ENCODE measurements around the gene SERAC1.
A peak's percentile ranks its signal among the peaks of the same experiment; 100 is the strongest.

SERAC1 gene

GRCh38 chr6:158068893-158069799, 98.9 kb downstream of the SERAC1 start:
- H3K4me1 ChIP-seq (ENCODE audit: control insufficient read depth, insufficient read depth, low read length, poor library complexity, severe bottlenecking) = peaks cover 29% of the 10 kb centered on the region
- no peaks in the 10 kb centered on the region for H3K9me3 ChIP-seq (ENCODE audit: control insufficient read depth, low read length)
- H3K27ac ChIP-seq (ENCODE audit: low read depth, low read length, severe bottlenecking) = no peak overlapping the region
- H3K4me3 ChIP-seq (ENCODE audit: extremely low read depth, insufficient read depth, low read length, poor library complexity, severe bottlenecking) = no peak overlapping the region
- H3K36me3 ChIP-seq (ENCODE audit: control insufficient read depth, insufficient read depth, low read length) = peaks cover 69% of the 10 kb centered on the region
- WGBS, 2 experiments (ENCODE audit: insufficient coverage in 2 of 2) = 84 to 90% methylated on average over 6 to 9 of the region's 14 CpGs

- peaks cover 29% of the 10 kb centered on the region for H3K4me1 ChIP-seq (ENCODE audit: control insufficient read depth, insufficient read depth, low read length, poor library complexity, severe bottlenecking)
- no peaks in the 10 kb centered on the region for H3K9me3 ChIP-seq (ENCODE audit: control insufficient read depth, low read length)
- WGBS, 2 experiments (ENCODE audit: insufficient coverage in 2 of 2) = 93% methylated on average over 5 to 8 of the region's 10 CpGs
- H3K4me3 ChIP-seq (ENCODE audit: extremely low read depth, insufficient read depth, low read length, poor library complexity, severe bottlenecking) = no peak overlapping the region
- H3K27ac ChIP-seq (ENCODE audit: low read depth, low read length, severe bottlenecking) = no peak overlapping the region
- H3K36me3 ChIP-seq (ENCODE audit: control insufficient read depth, insufficient read depth, low read length) = peaks cover 68% of the 10 kb centered on the region
These were observed 99.7 kb downstream of the SERAC1 start for GRCh38 chr6:158068156-158068892.

GRCh38 chr6:158067436-158068015, 100.5 kb downstream of the SERAC1 start:
- Histone ChIP-seq H3K4me1 (ENCODE audit: control insufficient read depth, insufficient read depth, low read length, poor library complexity, severe bottlenecking) (peaks cover 29% of the 10 kb centered on the region), H3K36me3 (ENCODE audit: control insufficient read depth, insufficient read depth, low read length) (peaks cover 67% of the 10 kb centered on the region), H3K27ac (ENCODE audit: low read depth, low read length, severe bottlenecking) (no peak overlapping the region), H3K4me3 (ENCODE audit: extremely low read depth, insufficient read depth, low read length, poor library complexity, severe bottlenecking) (no peak overlapping the region), H3K9me3 (ENCODE audit: control insufficient read depth, low read length) (no peaks in the 10 kb centered on the region)
- WGBS, 2 experiments (ENCODE audit: insufficient coverage in 2 of 2) = 93 to 98% methylated on average over 6 to 7 of the region's 10 CpGs

GRCh38 chr6:158066136-158066781, 101.8 kb downstream of the SERAC1 start:
- Histone ChIP-seq H3K36me3 (ENCODE audit: control insufficient read depth, insufficient read depth, low read length) (peaks cover 69% of the 10 kb centered on the region), H3K9me3 (ENCODE audit: control insufficient read depth, low read length) (no peaks in the 10 kb centered on the region), H3K27ac (ENCODE audit: low read depth, low read length, severe bottlenecking) (no peak overlapping the region), H3K4me1 (ENCODE audit: control insufficient read depth, insufficient read depth, low read length, poor library complexity, severe bottlenecking) (peaks cover 19% of the 10 kb centered on the region), H3K4me3 (ENCODE audit: extremely low read depth, insufficient read depth, low read length, poor library complexity, severe bottlenecking) (no peak overlapping the region)
- 92 to 96% methylated on average over 23 of the region's 23 CpGs for WGBS, 2 experiments (ENCODE audit: insufficient coverage in 2 of 2)

GRCh38 chr6:158064725-158065251, 103.3 kb downstream of the SERAC1 start:
- Histone ChIP-seq H3K9me3 (ENCODE audit: control insufficient read depth, low read length) (no peaks in the 10 kb centered on the region), H3K36me3 (ENCODE audit: control insufficient read depth, insufficient read depth, low read length) (peaks cover 68% of the 10 kb centered on the region), H3K4me3 (ENCODE audit: extremely low read depth, insufficient read depth, low read length, poor library complexity, severe bottlenecking) (no peak overlapping the region), H3K4me1 (ENCODE audit: control insufficient read depth, insufficient read depth, low read length, poor library complexity, severe bottlenecking) (peaks cover 24% of the 10 kb centered on the region), H3K27ac (ENCODE audit: low read depth, low read length, severe bottlenecking) (no peak overlapping the region)
- 94 to 97% methylated on average over 24 of the region's 24 CpGs for WGBS, 2 experiments (ENCODE audit: insufficient coverage in 2 of 2)

- 96% methylated on average over 10 to 11 of the region's 11 CpGs for WGBS, 2 experiments (ENCODE audit: insufficient coverage in 2 of 2)
- peaks cover 15% of the 10 kb centered on the region for H3K4me1 ChIP-seq (ENCODE audit: control insufficient read depth, insufficient read depth, low read length, poor library complexity, severe bottlenecking)
- H3K4me3 ChIP-seq (ENCODE audit: extremely low read depth, insufficient read depth, low read length, poor library complexity, severe bottlenecking) = no peak overlapping the region
- no peaks in the 10 kb centered on the region for H3K9me3 ChIP-seq (ENCODE audit: control insufficient read depth, low read length)
- peaks cover 64% of the 10 kb centered on the region for H3K36me3 ChIP-seq (ENCODE audit: control insufficient read depth, insufficient read depth, low read length)
- H3K27ac ChIP-seq (ENCODE audit: low read depth, low read length, severe bottlenecking) = no peak overlapping the region
These were observed 104.3 kb downstream of the SERAC1 start for GRCh38 chr6:158063736-158064135.

- Histone ChIP-seq H3K9me3 (ENCODE audit: control insufficient read depth, low read length) (no peaks in the 10 kb centered on the region), H3K36me3 (ENCODE audit: control insufficient read depth, insufficient read depth, low read length) (peaks cover 54% of the 10 kb centered on the region), H3K4me3 (ENCODE audit: extremely low read depth, insufficient read depth, low read length, poor library complexity, severe bottlenecking) (no peak overlapping the region), H3K4me1 (ENCODE audit: control insufficient read depth, insufficient read depth, low read length, poor library complexity, severe bottlenecking) (peaks cover 20% of the 10 kb centered on the region), H3K27ac (ENCODE audit: low read depth, low read length, severe bottlenecking) (no peak overlapping the region)
- 94 to 98% methylated on average over 26 of the region's 29 CpGs for WGBS, 2 experiments (ENCODE audit: insufficient coverage in 2 of 2)
These were observed 106.2 kb downstream of the SERAC1 start for GRCh38 chr6:158061709-158062461.

- Histone ChIP-seq H3K9me3 (ENCODE audit: control insufficient read depth, low read length) (no peaks in the 10 kb centered on the region), H3K36me3 (ENCODE audit: control insufficient read depth, insufficient read depth, low read length) (peaks cover 52% of the 10 kb centered on the region), H3K4me3 (ENCODE audit: extremely low read depth, insufficient read depth, low read length, poor library complexity, severe bottlenecking) (no peak overlapping the region), H3K4me1 (ENCODE audit: control insufficient read depth, insufficient read depth, low read length, poor library complexity, severe bottlenecking) (peaks cover 20% of the 10 kb centered on the region), H3K27ac (ENCODE audit: low read depth, low read length, severe bottlenecking) (no peak overlapping the region)
- 94 to 98% methylated on average over 5 of the region's 5 CpGs for WGBS, 2 experiments (ENCODE audit: insufficient coverage in 2 of 2)
These were observed 106.7 kb downstream of the SERAC1 start for GRCh38 chr6:158061361-158061708.

- H3K27ac ChIP-seq (ENCODE audit: low read depth, low read length, severe bottlenecking) = peak overlapping the region; percentile 77
- peaks cover 49% of the 10 kb centered on the region for H3K36me3 ChIP-seq (ENCODE audit: control insufficient read depth, insufficient read depth, low read length)
- 91 to 98% methylated on average over 9 to 10 of the region's 11 CpGs for WGBS, 2 experiments (ENCODE audit: insufficient coverage in 2 of 2)
- H3K4me3 ChIP-seq (ENCODE audit: extremely low read depth, insufficient read depth, low read length, poor library complexity, severe bottlenecking) = no peak overlapping the region
- H3K9me3 ChIP-seq (ENCODE audit: control insufficient read depth, low read length) = no peaks in the 10 kb centered on the region
- peaks cover 20% of the 10 kb centered on the region for H3K4me1 ChIP-seq (ENCODE audit: control insufficient read depth, insufficient read depth, low read length, poor library complexity, severe bottlenecking)
These were observed 107.4 kb downstream of the SERAC1 start for GRCh38 chr6:158060455-158061360.

All from mesodermal cell (in vitro differentiated cells).